GM13977 (cell line): ENCODE data around the gene MIOS.
A peak's percentile ranks its signal among the peaks of the same experiment; 100 is the strongest.

Source experiments
- DNase-seq: peaks from one replicate; pipeline ENCODE4 v3.0.0; 2012; ENCODE audit warnings: low spot score
- in situ Hi-C: fragments of 300-500 bp; cut with MboI; formaldehyde crosslinking; loops from one replicate; pipeline ENCODE4 v1.12.0; 2022; ENCODE audit warnings: low sequenced_read_pairs, low pct_unique_long_range_greater_than_20kb, mixed read lengths, inconsistent platforms; ENCODE audit not compliant: unreplicated experiment
- TF ChIP-seq, protein P1 (sequence below): IDR thresholded peaks from 2 replicates; pipeline ENCODE4 v1.5.1; 2012; ENCODE audit warnings: mild to moderate bottlenecking, control low read depth; ENCODE audit not compliant: insufficient read depth; ENCODE audit errors: extremely low read depth, missing control alignments

The MIOS gene

DNA sequence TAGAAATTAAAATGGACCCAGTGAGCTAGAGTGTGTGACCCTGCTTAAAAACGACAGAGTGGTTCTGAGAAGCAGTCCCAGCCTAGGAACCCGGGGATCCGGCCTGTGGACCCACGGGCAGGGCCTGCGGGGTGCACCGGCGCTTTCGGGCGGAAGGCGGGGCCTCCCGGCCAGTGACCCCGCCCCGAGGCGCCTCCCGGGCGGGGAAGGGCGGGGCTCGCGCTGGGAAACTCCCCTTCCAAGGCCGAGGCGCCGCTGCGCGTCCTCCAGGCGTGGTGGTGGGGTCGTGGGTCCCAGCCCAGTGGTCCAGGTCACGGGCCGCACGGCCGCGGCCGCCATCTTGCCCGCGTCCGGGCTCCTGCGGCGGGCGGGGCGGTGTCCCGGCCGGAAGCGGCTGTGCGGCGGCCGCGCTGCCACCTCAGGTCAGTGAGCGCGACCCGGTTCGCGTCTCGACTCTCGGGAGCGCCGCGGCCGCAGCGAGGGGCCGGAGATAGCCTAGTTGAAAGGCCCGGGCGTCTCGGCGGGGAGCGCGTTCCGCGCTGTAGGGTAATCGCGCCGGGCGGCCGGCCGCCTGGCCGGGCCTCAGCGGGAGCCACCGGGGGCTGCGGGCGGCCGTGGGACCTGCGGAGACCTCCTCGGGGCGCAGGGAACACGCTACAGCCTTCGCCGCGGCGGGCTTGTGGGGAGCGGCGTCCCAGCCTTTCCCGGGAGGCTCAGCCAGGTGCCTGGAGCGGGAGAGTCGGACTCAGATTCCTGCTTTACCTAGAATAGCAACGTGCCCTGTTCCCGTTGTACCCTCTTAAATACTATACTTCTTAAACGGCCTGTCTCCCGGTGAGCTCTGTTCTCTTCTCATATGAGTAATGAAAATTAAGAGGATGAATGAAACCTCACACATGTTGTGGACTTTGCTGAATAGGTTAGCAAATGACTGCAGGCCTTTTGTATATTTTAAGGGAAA, at the start of gene MIOS:
TSS of gene MIOS (plus strand) at position 234 of the 961 bp plus-strand sequence. CDS start 5,592 bp downstream, outside the sequence.
- DNase-seq: peak; percentile 97
- TF ChIP-seq, protein P1, sequence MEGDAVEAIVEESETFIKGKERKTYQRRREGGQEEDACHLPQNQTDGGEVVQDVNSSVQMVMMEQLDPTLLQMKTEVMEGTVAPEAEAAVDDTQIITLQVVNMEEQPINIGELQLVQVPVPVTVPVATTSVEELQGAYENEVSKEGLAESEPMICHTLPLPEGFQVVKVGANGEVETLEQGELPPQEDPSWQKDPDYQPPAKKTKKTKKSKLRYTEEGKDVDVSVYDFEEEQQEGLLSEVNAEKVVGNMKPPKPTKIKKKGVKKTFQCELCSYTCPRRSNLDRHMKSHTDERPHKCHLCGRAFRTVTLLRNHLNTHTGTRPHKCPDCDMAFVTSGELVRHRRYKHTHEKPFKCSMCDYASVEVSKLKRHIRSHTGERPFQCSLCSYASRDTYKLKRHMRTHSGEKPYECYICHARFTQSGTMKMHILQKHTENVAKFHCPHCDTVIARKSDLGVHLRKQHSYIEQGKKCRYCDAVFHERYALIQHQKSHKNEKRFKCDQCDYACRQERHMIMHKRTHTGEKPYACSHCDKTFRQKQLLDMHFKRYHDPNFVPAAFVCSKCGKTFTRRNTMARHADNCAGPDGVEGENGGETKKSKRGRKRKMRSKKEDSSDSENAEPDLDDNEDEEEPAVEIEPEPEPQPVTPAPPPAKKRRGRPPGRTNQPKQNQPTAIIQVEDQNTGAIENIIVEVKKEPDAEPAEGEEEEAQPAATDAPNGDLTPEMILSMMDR: no peak
- in situ Hi-C loops: loop anchor here (10.0 kb wide), 1 partner anchor 312 kb away; no protein-coding TSS in a partner anchor

DNA sequence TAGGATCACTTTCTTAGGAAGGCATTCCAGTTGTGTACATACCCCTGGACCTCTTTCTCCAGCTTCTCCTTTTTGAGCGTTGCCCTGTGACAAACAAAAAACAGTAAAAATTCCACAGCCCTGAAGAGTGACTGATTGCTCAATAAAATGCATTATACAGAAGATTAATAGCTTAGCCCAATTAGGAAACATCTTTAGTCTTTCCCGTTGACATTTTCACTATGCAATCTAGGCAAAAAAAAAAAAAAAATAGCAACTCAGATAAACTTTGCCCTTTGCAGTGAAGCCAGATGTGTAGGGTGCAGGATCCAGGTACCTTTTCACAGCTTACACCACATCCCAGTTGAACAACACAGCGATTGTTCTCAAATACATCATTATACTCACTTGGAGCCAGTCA, 48.9 kb upstream of the MIOS start:
- in situ Hi-C loops: no loop called here
- TF ChIP-seq, protein P1: no peak
- no peak for DNase-seq

DNA sequence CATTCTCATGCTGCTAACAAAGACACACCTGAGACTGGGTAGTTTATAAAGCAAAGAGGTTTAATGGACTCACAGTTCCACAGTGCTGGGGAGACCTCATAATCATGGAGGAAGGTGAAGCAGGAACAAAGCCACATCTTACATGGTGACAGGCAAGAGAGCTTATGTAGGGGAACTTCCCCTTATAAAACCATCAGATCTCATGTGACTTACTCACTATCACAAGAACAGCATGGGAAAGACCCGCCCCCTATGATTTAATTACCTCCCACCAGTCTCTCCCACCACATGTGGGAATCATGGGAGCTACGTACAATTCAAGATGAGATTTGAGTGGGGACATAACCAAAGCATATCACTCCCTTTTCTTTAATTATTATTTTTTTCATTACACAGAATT, 47.6 kb upstream of the MIOS start:
- DNase-seq: no peak
- TF ChIP-seq, protein P1: no peak
- in situ Hi-C loops: no loop called here

DNA sequence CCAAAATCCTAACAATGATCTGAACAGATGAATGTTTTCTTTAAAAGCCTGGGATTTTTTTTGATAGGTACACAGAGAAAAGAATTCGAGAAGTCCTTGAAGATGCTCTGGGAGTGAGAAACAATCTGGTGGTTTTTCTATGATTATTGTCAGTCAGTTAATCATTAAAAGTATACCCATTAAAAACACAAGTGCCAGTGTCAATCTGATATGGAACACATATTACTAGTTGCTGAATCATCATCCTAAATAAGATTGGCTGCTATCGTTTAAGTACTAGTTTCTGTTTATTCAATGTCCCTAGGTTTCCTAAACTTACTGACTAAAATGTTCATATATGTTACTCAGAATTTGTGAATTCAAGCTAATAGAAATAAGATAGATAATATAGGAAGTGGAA, 47.2 kb upstream of the MIOS start:
- no peak for DNase-seq

DNA sequence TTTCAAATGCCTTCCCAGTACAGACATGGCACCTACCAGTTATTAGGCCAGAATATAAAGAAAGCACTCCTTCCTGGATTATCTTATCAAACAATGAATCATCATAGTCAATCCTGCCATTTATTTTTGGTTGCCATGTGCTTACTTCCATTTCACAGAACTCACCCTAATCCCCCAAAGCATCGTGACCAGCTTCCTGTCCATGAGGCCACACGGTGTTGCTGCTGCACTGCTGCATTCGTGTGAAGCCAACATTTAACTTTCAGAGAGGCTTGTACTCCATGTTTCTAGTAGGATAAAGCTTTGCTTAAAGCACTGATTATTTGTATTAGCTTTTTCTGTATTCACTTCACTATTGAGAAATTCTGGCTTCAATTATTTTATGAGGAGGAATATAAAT, 45.4 kb upstream of the MIOS start:
- no peak for DNase-seq
- in situ Hi-C loops: no loop called here
- TF ChIP-seq, protein P1: peak; percentile 18

More for the DNA sequence above, 47.2 kb upstream of the MIOS start:
- TF ChIP-seq, protein P1: no peak
- in situ Hi-C loops: no loop called here

DNA sequence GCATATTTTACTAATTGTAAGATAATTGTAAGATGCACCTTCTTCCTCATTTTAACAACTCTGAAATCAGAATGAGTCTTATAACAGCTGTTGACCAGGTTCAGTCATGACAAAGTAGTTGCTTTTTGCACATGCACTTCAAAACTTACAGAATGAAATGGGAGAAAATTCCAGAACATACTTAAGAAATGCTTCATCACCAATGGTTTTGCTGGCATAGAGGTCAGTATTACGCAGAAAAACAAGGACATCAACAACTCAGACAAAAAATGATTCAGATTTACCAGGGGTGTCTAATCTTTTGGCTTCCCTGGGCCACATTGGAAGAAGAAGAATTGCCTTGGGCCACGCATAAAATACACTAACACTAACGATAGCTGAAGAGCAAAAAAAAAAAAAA, 44.3 kb upstream of the MIOS start:
- DNase-seq: no peak
- TF ChIP-seq, protein P1: no peak
- in situ Hi-C loops: no loop called here
